Stomach (tissue), 9 donors: ENCODE measurements around the gene MTMR3. TPM values are rescaled to one million over a fixed set of nuclear protein-coding genes. Genes with fewer than 3 reads are reported as not detected.

ENCODE experiments used
- DNase-seq, 2 donors: peaks; one replicate each; pipeline versions ENCODE4 v3.0.0 to v3.0.0-alpha.2; 2013 to 2019
- H3K27ac ChIP-seq, 5 donors: fragments of 200-600 bp in 4 of 5; sonication (generic) in 4 of 5; one replicate each; pipeline ENCODE4 v1.5.1; 2013 to 2019; ENCODE audit warnings: mild to moderate bottlenecking in 1 of 5, moderate library complexity in 1 of 5
- H3K27me3 ChIP-seq, 3 donors: fragments of 200-600 bp; sonication (generic); one replicate each; pipeline ENCODE4 v1.5.1; 2017 to 2019; ENCODE audit warnings: mixed run types in 1 of 3
- H3K36me3 ChIP-seq, 4 donors: fragments of 200-600 bp; sonication (generic); 1 replicate in 3 of 4; 2 replicates in 1 of 4; pipeline ENCODE4 v1.5.1; 2016 to 2019
- H3K4me1 ChIP-seq, 4 donors: fragments of 200-600 bp; sonication (generic); one replicate each; pipeline ENCODE4 v1.5.1; 2016 to 2019
- H3K4me3 ChIP-seq, 4 donors: fragments of 200-600 bp; sonication (generic) in 3 of 4; one replicate each; pipeline ENCODE4 v1.5.1; 2016 to 2019; ENCODE audit warnings: mild to moderate bottlenecking in 1 of 4
- H3K9me3 ChIP-seq, 4 donors: fragments of 200-600 bp; sonication (generic); one replicate each; pipeline ENCODE4 v1.5.1; 2016 to 2019
- EP300 ChIP-seq: sonication (generic); formaldehyde crosslinking; IDR thresholded peaks from one replicate; pipeline ENCODE4 v1.6.1; 2017; ENCODE audit warnings: antibody characterized with exemption
- POLR2A ChIP-seq, 4 donors: fragments of 450-650 bp; IDR thresholded peaks; one replicate each; pipeline ENCODE4 v1.6.1; 2016; ENCODE audit warnings: antibody characterized with exemption in 4 of 4, control low read depth in 2 of 4, mild to moderate bottlenecking in 1 of 4, moderate library complexity in 1 of 4
- POLR2AphosphoS5 ChIP-seq, 3 donors: sonication (generic); formaldehyde crosslinking; IDR thresholded peaks; one replicate each; pipeline ENCODE4 v1.6.1; 2016; ENCODE audit warnings: antibody characterized with exemption in 3 of 3
- WGBS, 5 donors: extraction: QIAGEN DNeasy Blood & Tissue Kit in 3 of 5; methylation state at CpG; one replicate each; pipeline versions ENCODE4 v1.1.5 to v1.1.7; 2013 to 2018; 5-methylcytosine and 5-hydroxymethylcytosine counted together
- intact Hi-C: fragments of 100-400 bp; cut with DNase I; formaldehyde crosslinking; loops from one replicate; pipeline ENCODE4 v1.15.1; 2023; ENCODE audit warnings: low total_unique reads
- polyA plus RNA-seq, 3 donors: library from polyadenylated mRNA; stranded (reverse); fragments of 200-250 nt; gene quantifications; one replicate each; pipeline ENCODE4 v1.2.3, GENCODE V29; 2013
- total RNA-seq, 5 donors: library from RNA; depleted of rRNA; stranded (reverse); fragments of >200 nt; gene quantifications; one replicate each; pipeline versions ENCODE4 v1.1.0 to v1.2.3, GENCODE V29; 2014 to 2016
- TF ChIP-seq, protein P1 (sequence below), 7 experiments: fragments of 450-650 bp in 4 of 7; fragments of 200-600 bp in 3 of 7; sonication (generic) in 3 of 7; IDR thresholded peaks; one replicate each; pipeline ENCODE4 v1.5.1; 2016 to 2019; ENCODE audit warnings: antibody characterized with exemption in 7 of 7, control low read depth in 2 of 7, mild to moderate bottlenecking in 1 of 7
- donor health status: healthy with polysubstance abuse.
- donor health status: Bipolar disorder and iron deficiency.
- donor health status: healthy.

MTMR3 gene
- total and polyA plus RNA-seq, 8 donors = 7.3 to 120 (median 49.8) TPM

DNA sequence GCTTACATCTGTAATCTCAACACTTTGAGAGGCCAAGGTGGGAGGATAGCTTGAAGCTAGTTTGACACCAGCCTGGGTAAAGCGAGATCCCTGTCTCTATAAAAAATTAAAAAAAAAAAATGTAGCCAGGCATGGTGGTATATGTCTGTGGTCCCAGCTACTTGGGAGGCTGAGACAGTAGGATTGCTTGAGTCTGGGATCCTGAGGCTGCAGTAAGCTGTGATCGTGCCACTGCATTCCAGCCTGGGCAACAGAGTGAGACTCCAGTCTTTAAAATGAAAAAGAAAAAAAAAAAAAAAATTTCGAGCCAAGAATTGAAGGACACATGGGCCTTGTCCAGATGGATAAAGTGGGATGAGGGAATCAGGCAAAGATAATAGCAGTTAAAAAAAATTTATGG is 62.5 kb downstream of the MTMR3 start:
- TF ChIP-seq POLR2AphosphoS5 (IDR thresholded peaks at IDR 0.05) = no peak
- no peak for TF ChIP-seq EP300
- TF ChIP-seq POLR2A (IDR thresholded peaks at IDR 0.05) = no peak
- TF ChIP-seq, protein P1, sequence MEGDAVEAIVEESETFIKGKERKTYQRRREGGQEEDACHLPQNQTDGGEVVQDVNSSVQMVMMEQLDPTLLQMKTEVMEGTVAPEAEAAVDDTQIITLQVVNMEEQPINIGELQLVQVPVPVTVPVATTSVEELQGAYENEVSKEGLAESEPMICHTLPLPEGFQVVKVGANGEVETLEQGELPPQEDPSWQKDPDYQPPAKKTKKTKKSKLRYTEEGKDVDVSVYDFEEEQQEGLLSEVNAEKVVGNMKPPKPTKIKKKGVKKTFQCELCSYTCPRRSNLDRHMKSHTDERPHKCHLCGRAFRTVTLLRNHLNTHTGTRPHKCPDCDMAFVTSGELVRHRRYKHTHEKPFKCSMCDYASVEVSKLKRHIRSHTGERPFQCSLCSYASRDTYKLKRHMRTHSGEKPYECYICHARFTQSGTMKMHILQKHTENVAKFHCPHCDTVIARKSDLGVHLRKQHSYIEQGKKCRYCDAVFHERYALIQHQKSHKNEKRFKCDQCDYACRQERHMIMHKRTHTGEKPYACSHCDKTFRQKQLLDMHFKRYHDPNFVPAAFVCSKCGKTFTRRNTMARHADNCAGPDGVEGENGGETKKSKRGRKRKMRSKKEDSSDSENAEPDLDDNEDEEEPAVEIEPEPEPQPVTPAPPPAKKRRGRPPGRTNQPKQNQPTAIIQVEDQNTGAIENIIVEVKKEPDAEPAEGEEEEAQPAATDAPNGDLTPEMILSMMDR (IDR thresholded peaks at IDR 0.05) = no peak
- peaks cover 6 to 72% (median 50%) of the 10 kb centered on the region in 4 donors for H3K4me1 ChIP-seq
- no peak overlapping the region for H3K4me3 ChIP-seq
- no peaks in the 10 kb centered on the region for H3K27me3 ChIP-seq
- no peaks in the 10 kb centered on the region for H3K36me3 ChIP-seq
- no peaks in the 10 kb centered on the region for H3K9me3 ChIP-seq
- intact Hi-C loops = no loop called here
- DNase-seq = no peak
- 71 to 89% (median 80%) methylated on average over 3 of the region's 3 CpGs for WGBS, 5 donors
- H3K27ac ChIP-seq = no peak overlapping the region

DNA sequence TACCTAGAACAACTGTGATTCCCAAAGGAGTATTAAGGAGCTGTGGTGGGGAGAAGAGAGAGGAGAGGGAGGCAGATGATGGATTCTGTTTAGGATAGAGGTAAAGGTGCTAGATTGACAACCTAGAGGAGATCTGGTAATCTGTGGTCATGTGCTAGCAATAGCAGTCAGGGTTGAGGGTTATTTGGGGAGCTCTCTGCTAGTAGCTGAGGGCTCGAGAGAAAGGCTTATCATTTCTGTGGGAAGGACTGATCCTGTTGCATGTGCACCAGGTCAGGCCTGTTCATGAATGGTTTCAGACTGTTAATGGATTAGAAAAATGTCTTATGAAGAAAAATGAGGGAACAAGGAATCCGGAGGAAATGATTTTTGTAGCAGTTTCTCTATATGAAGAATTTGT is 63.2 kb downstream of the MTMR3 start:
- no peak for DNase-seq
- TF ChIP-seq POLR2A (IDR thresholded peaks at IDR 0.05) = no peak
- no peak for TF ChIP-seq POLR2AphosphoS5 (IDR thresholded peaks at IDR 0.05)
- TF ChIP-seq, protein P1 (IDR thresholded peaks at IDR 0.05) = no peak
- no peak for TF ChIP-seq EP300
- Histone ChIP-seq H3K27me3 (no peaks in the 10 kb centered on the region), H3K36me3 (no peaks in the 10 kb centered on the region), H3K4me1 (peaks cover 6 to 72% (median 52%) of the 10 kb centered on the region in 4 donors), H3K9me3 (no peaks in the 10 kb centered on the region), H3K27ac (no peak overlapping the region), H3K4me3 (no peak overlapping the region)
- intact Hi-C loops = no loop called here
- WGBS, 5 donors = 45 to 66% (median 59%) methylated on average over 2 of the region's 2 CpGs

DNA sequence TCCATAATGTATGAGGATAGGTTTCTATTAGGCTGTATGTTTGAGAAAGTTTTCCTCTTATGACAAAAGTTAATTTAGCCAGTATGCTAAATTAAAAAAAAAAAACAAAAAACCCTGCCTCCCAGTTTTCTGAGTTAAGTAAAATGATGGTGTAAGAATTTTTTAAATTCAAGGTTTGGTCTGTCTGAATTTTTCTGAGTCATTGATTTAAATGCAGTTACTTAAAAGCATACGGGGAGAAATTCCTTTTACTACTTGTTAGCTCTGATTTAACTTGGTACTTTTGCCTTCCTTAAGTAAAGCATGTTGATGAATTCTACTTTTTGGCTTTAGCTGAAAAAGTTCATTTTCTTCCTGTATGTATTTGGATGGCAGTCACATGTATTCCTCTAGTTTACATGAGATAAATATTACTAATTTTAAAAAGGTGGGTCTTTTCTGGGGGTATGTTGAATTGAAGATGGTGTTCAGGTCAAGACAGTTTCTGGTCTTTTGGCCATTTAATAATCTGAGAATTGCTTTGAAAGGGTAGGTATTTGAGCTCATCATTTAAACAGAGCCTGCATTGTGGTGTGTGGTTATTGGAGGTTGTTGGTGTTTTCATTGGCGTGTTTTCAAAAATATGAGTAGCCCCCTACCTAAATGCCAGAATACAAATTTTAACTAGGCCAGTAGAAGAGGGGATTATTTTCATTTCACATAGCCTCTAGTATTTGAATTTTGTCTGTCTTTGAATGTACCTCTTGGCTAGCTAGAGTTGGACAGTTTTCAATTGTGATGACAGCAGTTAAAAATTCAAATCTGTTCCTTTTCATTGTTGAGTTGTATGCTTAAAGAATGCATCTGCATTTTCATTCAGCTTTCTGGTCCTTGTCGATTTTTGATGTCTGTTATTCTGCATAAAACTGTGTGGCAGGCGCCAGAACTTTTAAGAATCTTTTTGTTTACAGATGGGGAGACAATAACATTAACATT is 64.7 kb downstream of the MTMR3 start:
- Histone ChIP-seq H3K9me3 (no peaks in the 10 kb centered on the region), H3K27me3 (no peaks in the 10 kb centered on the region), H3K27ac (no peak overlapping the region), H3K36me3 (no peaks in the 10 kb centered on the region), H3K4me1 (peaks cover 6 to 82% (median 54%) of the 10 kb centered on the region in 4 donors), H3K4me3 (no peak overlapping the region)
- WGBS, 5 donors = 48 to 65% (median 63%) methylated on average over 4 of the region's 4 CpGs
- intact Hi-C loops = no loop called here
- DNase-seq = peak in 1 of 2 donors; percentile 28
- no peak for TF ChIP-seq POLR2AphosphoS5 (IDR thresholded peaks at IDR 0.05)
- TF ChIP-seq EP300 = no peak
- TF ChIP-seq, protein P1 (IDR thresholded peaks at IDR 0.05) = no peak
- TF ChIP-seq POLR2A (IDR thresholded peaks at IDR 0.05) = no peak

DNA sequence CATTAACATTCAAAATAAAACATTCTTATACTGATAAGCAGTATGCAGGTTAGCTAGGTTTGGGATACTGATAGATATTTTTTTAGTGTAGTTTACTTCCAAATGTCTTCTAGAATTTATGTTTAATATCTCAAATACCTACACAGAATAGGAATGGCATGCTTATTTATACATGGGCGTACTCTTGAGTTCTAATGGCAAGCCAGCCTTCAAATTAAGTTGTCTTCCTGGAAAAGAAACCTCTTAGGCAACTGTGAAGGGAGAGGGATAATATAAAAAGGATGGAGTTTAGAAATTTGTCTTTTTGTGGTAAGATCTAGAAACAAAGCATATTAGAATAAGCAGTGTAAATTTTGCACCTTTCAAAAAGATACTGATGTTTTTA is 65.4 kb downstream of the MTMR3 start:
- H3K36me3 ChIP-seq = no peaks in the 10 kb centered on the region
- no peak overlapping the region for H3K4me3 ChIP-seq
- no peaks in the 10 kb centered on the region for H3K9me3 ChIP-seq
- TF ChIP-seq POLR2AphosphoS5 (IDR thresholded peaks at IDR 0.05) (no peak), POLR2A (IDR thresholded peaks at IDR 0.05) (no peak), EP300 (no peak)
- TF ChIP-seq, protein P1 (IDR thresholded peaks at IDR 0.05) = no peak
- no peak overlapping the region for H3K27ac ChIP-seq
- no peak for DNase-seq
- intact Hi-C loops = no loop called here
- H3K27me3 ChIP-seq = no peaks in the 10 kb centered on the region
- peaks cover 6 to 82% (median 55%) of the 10 kb centered on the region in 4 donors for H3K4me1 ChIP-seq
- WGBS, 5 donors = 46 to 60% (median 52%) methylated on average over 1 of the region's 1 CpG
